Measurements from ENCODE around the gene PRMT3. TPM values are rescaled to one million over a fixed set of nuclear protein-coding genes. Genes with fewer than 3 reads are reported as not detected.

Gene PRMT3
- total RNA-seq, 3 donors from 2014 or later, result 14.9 to 26.2 (median 18.4) TPM

- no peak for DNase-seq (ENCODE audit: low spot score in 2 of 2)
- Histone ChIP-seq H3K27ac (no peak overlapping the region), H3K4me3 (no peak overlapping the region), H3K36me3 (no peaks in the 10 kb centered on the region), H3K27me3 (no peaks in the 10 kb centered on the region), H3K9me3 (no peaks in the 10 kb centered on the region), H3K4me1 (no peaks in the 10 kb centered on the region)
- TF ChIP-seq CTCF (IDR thresholded peaks at IDR 0.05), result no peak
- no peak for TF ChIP-seq POLR2A (IDR thresholded peaks at IDR 0.05)
- TF ChIP-seq POLR2AphosphoS5 (IDR thresholded peaks at IDR 0.05), result no peak
- intact Hi-C loops (cut with DNase I; ENCODE audit: low total_unique reads), result no loop called here
These were observed 69.7 kb downstream of the PRMT3 start for GRCh38 chr11:20457001-20457799.

GRCh38 chr11:20457934-20458680 is 70.6 kb downstream of the PRMT3 start:
- Histone ChIP-seq H3K4me3 (no peak overlapping the region), H3K36me3 (no peaks in the 10 kb centered on the region), H3K27me3 (no peaks in the 10 kb centered on the region), H3K9me3 (no peaks in the 10 kb centered on the region), H3K4me1 (no peaks in the 10 kb centered on the region), H3K27ac (no peak overlapping the region)
- intact Hi-C loops (cut with DNase I; ENCODE audit: low total_unique reads), result no loop called here
- no peak for DNase-seq (ENCODE audit: low spot score in 2 of 2)
- no peak for TF ChIP-seq CTCF (IDR thresholded peaks at IDR 0.05)
- no peak for TF ChIP-seq POLR2AphosphoS5 (IDR thresholded peaks at IDR 0.05)
- no peak for TF ChIP-seq POLR2A (IDR thresholded peaks at IDR 0.05)

- H3K36me3 ChIP-seq, result no peaks in the 10 kb centered on the region
- no peak for TF ChIP-seq POLR2A (IDR thresholded peaks at IDR 0.05)
- no peak for TF ChIP-seq CTCF (IDR thresholded peaks at IDR 0.05)
- no peak for TF ChIP-seq POLR2AphosphoS5 (IDR thresholded peaks at IDR 0.05)
- intact Hi-C loops (cut with DNase I; ENCODE audit: low total_unique reads), result no loop called here
- no peak for DNase-seq (ENCODE audit: low spot score in 2 of 2)
- H3K27ac ChIP-seq, result no peak overlapping the region
- no peak overlapping the region for H3K4me3 ChIP-seq
- no peaks in the 10 kb centered on the region for H3K27me3 ChIP-seq
- H3K9me3 ChIP-seq, result no peaks in the 10 kb centered on the region
- H3K4me1 ChIP-seq, result no peaks in the 10 kb centered on the region
These were observed 71.6 kb downstream of the PRMT3 start for GRCh38 chr11:20458905-20459632.

GRCh38 chr11:20459865-20460264 is 72.3 kb downstream of the PRMT3 start:
- Histone ChIP-seq H3K36me3 (no peaks in the 10 kb centered on the region), H3K27ac (no peak overlapping the region), H3K4me1 (no peaks in the 10 kb centered on the region), H3K4me3 (no peak overlapping the region), H3K27me3 (no peaks in the 10 kb centered on the region), H3K9me3 (no peaks in the 10 kb centered on the region)
- intact Hi-C loops (cut with DNase I; ENCODE audit: low total_unique reads), result no loop called here
- TF ChIP-seq POLR2A (IDR thresholded peaks at IDR 0.05), result no peak
- TF ChIP-seq POLR2AphosphoS5 (IDR thresholded peaks at IDR 0.05), result no peak
- no peak for TF ChIP-seq CTCF (IDR thresholded peaks at IDR 0.05)
- DNase-seq (ENCODE audit: low spot score in 2 of 2), result no peak

All from breast epithelium (tissue), 4 donors.